PC-9 (cell line): ENCODE data around the gene PRR15L. TPM values are rescaled to one million over a fixed set of nuclear protein-coding genes. Genes with fewer than 3 reads are reported as not detected.

ENCODE experiments used
- BruUV-seq: library from RNA; stranded (reverse); fragments of 400-500 nt; replicated peaks from 2 replicates; lab custom pipeline; 2021; lab: Mats Ljungman, UMichigan
- CTCF ChIA-PET: fragments of 300-600 bp; sonication (Branson Sonifier 250); formaldehyde crosslinking; loops from one replicate; lab custom pipeline; 2022; ENCODE audit warnings: antibody characterized with exemption; lab: Charles Lee
- POLR2A ChIA-PET: fragments of 300-600 bp; sonication (Branson Sonifier 250); formaldehyde crosslinking; loops from one replicate; lab custom pipeline; 2022; ENCODE audit warnings: antibody characterized with exemption; ENCODE audit not compliant: unreplicated experiment; lab: Charles Lee
- DNase-seq, 2 experiments: peaks; one replicate each; pipeline versions ENCODE4 v3.0.0 to v3.0.0-alpha.2; 2015 to 2022; ENCODE audit warnings: mixed read lengths in 1 of 2
- H2AFZ ChIP-seq: fragments of 200-600 bp; sonication (generic); 2 replicates; pipeline ENCODE4 v1.8.1; 2017; ENCODE audit warnings: antibody characterized with exemption
- H3F3A ChIP-seq: fragments of 200-600 bp; sonication (generic); 2 replicates; pipeline ENCODE4 v1.8.1; 2017; ENCODE audit warnings: antibody characterized with exemption, mild to moderate bottlenecking, low read depth; ENCODE audit not compliant: insufficient read depth
- H3K27ac ChIP-seq: fragments of 200-600 bp; sonication (generic); 2 replicates; pipeline ENCODE4 v1.6.1; 2016; ENCODE audit warnings: mixed run types
- H3K27me3 ChIP-seq: fragments of 200-600 bp; sonication (generic); 2 replicates; pipeline ENCODE4 v1.6.1; 2016; ENCODE audit warnings: low read depth, mixed run types; ENCODE audit not compliant: insufficient read depth
- H3K36me3 ChIP-seq: fragments of 200-600 bp; sonication (generic); 2 replicates; pipeline ENCODE4 v1.6.1; 2016; ENCODE audit warnings: low read depth, mixed run types
- H3K4me1 ChIP-seq: fragments of 200-600 bp; sonication (generic); replicated peaks from 2 replicates; pipeline ENCODE4 v1.6.1; 2016; ENCODE audit warnings: mixed run types; ENCODE audit not compliant: insufficient read depth
- H3K4me2 ChIP-seq: fragments of 200-600 bp; sonication (generic); 2 replicates; pipeline ENCODE4 v1.6.1; 2017; ENCODE audit warnings: mixed run types
- H3K4me3 ChIP-seq: fragments of 200-600 bp; sonication (generic); 2 replicates; pipeline ENCODE4 v1.6.1; 2016; ENCODE audit warnings: mixed run types
- H3K79me2 ChIP-seq: fragments of 200-600 bp; sonication (generic); 2 replicates; pipeline ENCODE4 v1.6.1; 2017; ENCODE audit warnings: low read depth, mixed run types
- H3K9me2 ChIP-seq: fragments of 200-600 bp; sonication (generic); 2 replicates; pipeline ENCODE4 v1.8.1; 2017; ENCODE audit warnings: mild to moderate bottlenecking; ENCODE audit not compliant: insufficient read depth
- H3K9me3 ChIP-seq: fragments of 200-600 bp; sonication (generic); 2 replicates; pipeline ENCODE4 v1.8.1; 2016; ENCODE audit warnings: low read depth; ENCODE audit not compliant: insufficient read depth
- H4K20me1 ChIP-seq: fragments of 200-600 bp; sonication (generic); 2 replicates; pipeline ENCODE4 v1.8.1; 2017; ENCODE audit not compliant: insufficient read depth
- EZH2 ChIP-seq: fragments of 200-600 bp; sonication (generic); IDR thresholded peaks from 2 replicates; pipeline ENCODE4 v1.8.0; 2017; ENCODE audit warnings: antibody characterized with exemption, low read depth
- intact Hi-C: fragments of 100-400 bp; cut with micrococcal nuclease; formaldehyde crosslinking; loops from one replicate; pipeline ENCODE4 v1.10.0; 2022; ENCODE audit not compliant: unreplicated experiment
- total RNA-seq: library from RNA; stranded (reverse); gene quantifications from 2 replicates; pipeline ENCODE4 v1.2.3, GENCODE V29; 2021
- TF ChIP-seq, protein P1 (sequence below): fragments of 200-600 bp; sonication (generic); conservative IDR thresholded peaks from 2 replicates; pipeline ENCODE4 v1.6.1; 2017; ENCODE audit warnings: mixed run types, antibody characterized with exemption, mild to moderate bottlenecking, moderate library complexity

PRR15L gene
- total RNA-seq, 1 experiment from 2014 or later = 5.3 TPM

DNA sequence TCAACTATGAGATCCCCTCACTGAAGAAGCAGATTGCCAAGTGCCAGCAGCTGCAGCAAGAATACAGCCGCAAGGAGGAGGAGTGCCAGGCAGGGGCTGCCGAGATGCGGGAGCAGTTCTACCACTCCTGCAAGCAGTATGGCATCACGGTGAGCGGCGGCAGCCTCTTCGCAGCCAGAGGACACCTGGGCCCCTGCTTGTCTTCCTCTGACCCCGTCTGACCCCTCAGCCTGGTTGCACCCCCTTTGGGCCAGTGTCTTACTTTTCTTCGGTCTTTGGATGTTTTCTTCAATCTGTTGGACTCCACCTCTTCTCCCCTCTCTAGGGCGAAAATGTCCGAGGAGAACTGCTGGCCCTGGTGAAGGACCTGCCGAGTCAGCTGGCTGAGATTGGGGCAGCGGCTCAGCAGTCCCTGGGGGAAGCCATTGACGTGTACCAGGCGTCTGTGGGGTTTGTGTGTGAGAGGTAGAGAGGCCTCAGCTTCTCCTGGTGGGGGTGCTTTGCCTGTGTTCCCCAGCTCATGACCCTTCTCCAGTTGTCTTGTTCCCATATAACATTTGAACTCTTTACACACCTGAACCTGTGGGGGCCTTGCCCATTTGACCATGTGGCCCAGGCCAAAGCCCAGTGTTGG, 17.6 kb upstream of the PRR15L start:
- intact Hi-C loops = no loop called here
- DNase-seq = no peak
- no peaks in the 10 kb centered on the region for H4K20me1 ChIP-seq
- CTCF ChIA-PET = no interaction called here
- no peak overlapping the region for H3K4me3 ChIP-seq
- no peaks in the 10 kb centered on the region for H3K9me3 ChIP-seq
- no peaks in the 10 kb centered on the region for H3K9me2 ChIP-seq
- H3K4me1 ChIP-seq = peaks cover 16% of the 10 kb centered on the region
- no peak overlapping the region for H3K4me2 ChIP-seq
- BruUV-seq = no TSS peak
- no peaks in the 10 kb centered on the region for H3K27me3 ChIP-seq
- peaks cover 20% of the 10 kb centered on the region for H3K79me2 ChIP-seq
- H2AFZ ChIP-seq = no peak overlapping the region
- TF ChIP-seq EZH2 = no peak
- TF ChIP-seq, protein P1, sequence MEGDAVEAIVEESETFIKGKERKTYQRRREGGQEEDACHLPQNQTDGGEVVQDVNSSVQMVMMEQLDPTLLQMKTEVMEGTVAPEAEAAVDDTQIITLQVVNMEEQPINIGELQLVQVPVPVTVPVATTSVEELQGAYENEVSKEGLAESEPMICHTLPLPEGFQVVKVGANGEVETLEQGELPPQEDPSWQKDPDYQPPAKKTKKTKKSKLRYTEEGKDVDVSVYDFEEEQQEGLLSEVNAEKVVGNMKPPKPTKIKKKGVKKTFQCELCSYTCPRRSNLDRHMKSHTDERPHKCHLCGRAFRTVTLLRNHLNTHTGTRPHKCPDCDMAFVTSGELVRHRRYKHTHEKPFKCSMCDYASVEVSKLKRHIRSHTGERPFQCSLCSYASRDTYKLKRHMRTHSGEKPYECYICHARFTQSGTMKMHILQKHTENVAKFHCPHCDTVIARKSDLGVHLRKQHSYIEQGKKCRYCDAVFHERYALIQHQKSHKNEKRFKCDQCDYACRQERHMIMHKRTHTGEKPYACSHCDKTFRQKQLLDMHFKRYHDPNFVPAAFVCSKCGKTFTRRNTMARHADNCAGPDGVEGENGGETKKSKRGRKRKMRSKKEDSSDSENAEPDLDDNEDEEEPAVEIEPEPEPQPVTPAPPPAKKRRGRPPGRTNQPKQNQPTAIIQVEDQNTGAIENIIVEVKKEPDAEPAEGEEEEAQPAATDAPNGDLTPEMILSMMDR = no peak
- H3K27ac ChIP-seq = no peak overlapping the region
- H3F3A ChIP-seq = peaks cover 2% of the 10 kb centered on the region; the same call in 1 of the 2 replicates
- POLR2A ChIA-PET = interaction anchor here (0.5 kb wide), 1 partner anchor 1671 kb away, joined by 13 read pairs; no protein-coding TSS in a partner anchor
- peaks cover 28% of the 10 kb centered on the region; the same call in 1 of the 2 replicates for H3K36me3 ChIP-seq

DNA sequence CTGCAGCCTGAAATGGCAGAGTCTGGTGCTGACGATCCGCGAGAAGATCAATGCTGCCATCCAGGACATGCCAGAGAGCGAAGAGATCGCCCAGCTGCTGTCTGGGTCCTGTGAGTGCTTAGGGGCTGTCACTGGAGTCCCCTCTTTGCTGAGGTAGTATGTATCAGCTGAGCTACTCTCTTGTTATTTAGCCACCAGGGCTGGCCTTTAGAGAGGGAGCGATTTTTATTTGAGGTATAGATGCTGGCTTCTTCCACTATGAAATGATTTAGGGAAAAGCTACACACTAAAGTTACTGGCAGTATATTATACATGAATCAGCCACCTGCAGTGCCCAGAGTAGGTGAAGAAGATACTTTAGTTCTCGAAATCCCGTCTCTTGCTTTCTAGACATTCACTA, 15.9 kb upstream of the PRR15L start:
- BruUV-seq = no TSS peak
- H3K79me2 ChIP-seq = peaks cover 20% of the 10 kb centered on the region
- ChIA-PET CTCF (no interaction called here), POLR2A (no interaction called here)
- TF ChIP-seq EZH2 = no peak
- TF ChIP-seq, protein P1 = no peak
- H3K27ac ChIP-seq = no peak overlapping the region
- DNase-seq = no peak
- no peaks in the 10 kb centered on the region for H3K27me3 ChIP-seq
- H2AFZ ChIP-seq = no peak overlapping the region
- H4K20me1 ChIP-seq = no peaks in the 10 kb centered on the region
- H3K4me1 ChIP-seq = peaks cover 25% of the 10 kb centered on the region
- intact Hi-C loops = no loop called here
- no peaks in the 10 kb centered on the region for H3K9me2 ChIP-seq
- H3K4me3 ChIP-seq = no peak overlapping the region
- H3K4me2 ChIP-seq = no peak overlapping the region
- H3K36me3 ChIP-seq = peaks cover 22% of the 10 kb centered on the region; the same call in 1 of the 2 replicates
- peaks cover 14% of the 10 kb centered on the region; the same call in 1 of the 2 replicates for H3F3A ChIP-seq
- no peaks in the 10 kb centered on the region for H3K9me3 ChIP-seq

GRCh38 chr17:47970725-47971499, 13.2 kb upstream of the PRR15L start, which contains the start of gene CDK5RAP3:
CDK5RAP3 (plus strand) TSS chr17:47971113; CDS start chr17:47971147, 34 bp downstream.
- ChIA-PET CTCF (interaction anchor here (0.6 to 1.3 kb wide), 16 partner anchors 10 to 361 kb away, joined by 3 to 13 read pairs (median 4); partner anchors contain the start of genes PNPO, PRR15L, SCRN2 and SP6), POLR2A (interaction anchor here (0.6 to 1.5 kb wide), 8 partner anchors 11 to 1537 kb away, joined by 3 to 18 read pairs (median 3); no protein-coding TSS in a partner anchor)
- intact Hi-C loops = loop anchor here (1.0 to 2.0 kb wide), 3 partner anchors 22 to 130 kb away; partner anchors contain the start of genes SCRN2 and SP2
- Histone ChIP-seq H3F3A (peaks cover 33% of the 10 kb centered on the region; the same call in 1 of the 2 replicates), H3K4me2 (peak within 1 kb of the TSS; percentile 91), H3K79me2 (peaks cover 20% of the 10 kb centered on the region), H3K4me1 (peaks cover 52% of the 10 kb centered on the region), H3K9me3 (no peaks in the 10 kb centered on the region), H3K27me3 (no peaks in the 10 kb centered on the region), H2AFZ (peak within 1 kb of the TSS; percentile 81), H3K4me3 (peak within 1 kb of the TSS; percentile 78), H3K36me3 (peaks cover 11% of the 10 kb centered on the region; the same call in 1 of the 2 replicates), H3K9me2 (no peaks in the 10 kb centered on the region), H4K20me1 (no peaks in the 10 kb centered on the region), H3K27ac (peak within 1 kb of the TSS; percentile 60)
- TF ChIP-seq, protein P1 = peak; percentile 90
- TF ChIP-seq EZH2 = no peak
- no TSS peak for BruUV-seq
- DNase-seq = peak; percentile 97 to 99
